Stimulated activated CD8-positive, alpha-beta memory T cell treated with anti-CD3 and anti-CD28 coated beads, Interleukin-15, amount 100 ng/mL, for 1 hour (primary cell): Measurements from ENCODE around the gene RFX5.
A peak's percentile ranks its signal among the peaks of the same experiment; 100 is the strongest.
"Not testable (repeated sequence)": the region's sequence is repeated elsewhere in the genome, so short reads cannot be mapped to it uniquely, and the experiment has no call there.

Experiments used
- DNase-seq: peaks from one replicate; pipeline ENCODE4 v3.0.0-alpha.2; 2020; ENCODE audit warnings: low read depth

Gene RFX5

GRCh38 chr1:151362308-151363155 lies 15.5 kb upstream of the RFX5 start:
- no peak for DNase-seq

GRCh38 chr1:151361883-151362282 lies 14.8 kb upstream of the RFX5 start:
- DNase-seq, result no peak

- no peak for DNase-seq
Measured at GRCh38 chr1:151356696-151357095, 9.6 kb upstream of the RFX5 start.

- no peak for DNase-seq
Measured at GRCh38 chr1:151352021-151352718, 5.1 kb upstream of the RFX5 start.

GRCh38 chr1:151350323-151350722 lies 3.3 kb upstream of the RFX5 start:
- DNase-seq, result not testable (repeated sequence)

GRCh38 chr1:151347523-151348246 lies 633 bp upstream of the RFX5 start:
- no peak for DNase-seq

- no peak for DNase-seq
Measured at GRCh38 chr1:151346082-151346768, 827 bp downstream of the RFX5 start.

GRCh38 chr1:151344291-151344690 lies 2.8 kb downstream of the RFX5 start:
- DNase-seq, result no peak

GRCh38 chr1:151343587-151343986 lies 3.5 kb downstream of the RFX5 start:
- no peak for DNase-seq

- DNase-seq, result no peak
Measured at GRCh38 chr1:151342569-151342968, 4.5 kb downstream of the RFX5 start.

- no peak for DNase-seq
Measured at GRCh38 chr1:151342021-151342420, 5.0 kb downstream of the RFX5 start.

- peak; percentile 10 for DNase-seq
Measured at GRCh38 chr1:151340870-151341754, 5.9 kb downstream of the RFX5 start.

GRCh38 chr1:151336556-151336955 lies 10.5 kb downstream of the RFX5 start:
- DNase-seq, result no peak

GRCh38 chr1:151334822-151335221 lies 12.2 kb downstream of the RFX5 start:
- DNase-seq, result no peak

GRCh38 chr1:151327903-151328674 lies 19.0 kb downstream of the RFX5 start:
- no peak for DNase-seq

- peak; percentile 77 for DNase-seq
Measured at GRCh38 chr1:151327223-151327902, 19.7 kb downstream of the RFX5 start, which contains the start of gene PI4KB. Gene PI4KB, minus strand, starts transcription at chr1:151327416. Its CDS starts 10,935 bp downstream, at chr1:151316481.

GRCh38 chr1:151326619-151327222 lies 20.3 kb downstream of the RFX5 start:
- DNase-seq, result peak; percentile 22

GRCh38 chr1:151325646-151326429 lies 21.2 kb downstream of the RFX5 start:
- no peak for DNase-seq
